Fibroblast of pulmonary artery (primary cell): ENCODE data around the gene CACNG7.

Experiments used
- DNase-seq: peaks from one replicate; pipeline ENCODE4 v3.0.0-alpha.2; 2010; ENCODE audit warnings: low read depth
- H3K4me3 ChIP-seq: replicated peaks from 2 replicates; pipeline ENCODE4 v1.5.1; 2011; ENCODE audit warnings: low read depth, mild to moderate bottlenecking, control low read depth, low read length, moderate library complexity
- TF ChIP-seq, protein P1 (sequence below): IDR thresholded peaks from 2 replicates; pipeline ENCODE4 v1.5.1; 2011; ENCODE audit warnings: mild to moderate bottlenecking, control low read depth, low read length, inconsistent platforms; ENCODE audit errors: missing control alignments

Gene CACNG7

DNA sequence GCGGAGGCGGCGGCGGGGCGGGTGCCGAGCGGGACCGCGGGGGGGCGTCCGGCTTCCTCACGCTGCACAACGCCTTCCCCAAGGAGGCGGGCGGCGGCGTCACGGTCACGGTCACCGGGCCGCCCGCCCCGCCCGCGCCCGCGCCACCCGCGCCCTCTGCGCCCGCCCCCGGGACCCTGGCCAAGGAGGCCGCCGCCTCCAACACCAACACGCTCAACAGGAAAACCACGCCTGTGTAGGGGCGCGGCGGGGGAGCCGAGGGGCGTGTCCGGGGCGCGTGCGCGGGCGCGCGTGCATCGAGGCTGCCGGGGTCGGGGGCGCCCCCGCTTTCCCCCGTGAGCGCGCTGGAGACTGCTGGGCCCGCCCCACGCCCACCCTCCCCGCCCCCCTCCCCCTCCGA lies 73.5 kb downstream of the CACNG7 start:
- peak; percentile 55 for DNase-seq
- H3K4me3 ChIP-seq, result no peak overlapping the region
- TF ChIP-seq, protein P1, sequence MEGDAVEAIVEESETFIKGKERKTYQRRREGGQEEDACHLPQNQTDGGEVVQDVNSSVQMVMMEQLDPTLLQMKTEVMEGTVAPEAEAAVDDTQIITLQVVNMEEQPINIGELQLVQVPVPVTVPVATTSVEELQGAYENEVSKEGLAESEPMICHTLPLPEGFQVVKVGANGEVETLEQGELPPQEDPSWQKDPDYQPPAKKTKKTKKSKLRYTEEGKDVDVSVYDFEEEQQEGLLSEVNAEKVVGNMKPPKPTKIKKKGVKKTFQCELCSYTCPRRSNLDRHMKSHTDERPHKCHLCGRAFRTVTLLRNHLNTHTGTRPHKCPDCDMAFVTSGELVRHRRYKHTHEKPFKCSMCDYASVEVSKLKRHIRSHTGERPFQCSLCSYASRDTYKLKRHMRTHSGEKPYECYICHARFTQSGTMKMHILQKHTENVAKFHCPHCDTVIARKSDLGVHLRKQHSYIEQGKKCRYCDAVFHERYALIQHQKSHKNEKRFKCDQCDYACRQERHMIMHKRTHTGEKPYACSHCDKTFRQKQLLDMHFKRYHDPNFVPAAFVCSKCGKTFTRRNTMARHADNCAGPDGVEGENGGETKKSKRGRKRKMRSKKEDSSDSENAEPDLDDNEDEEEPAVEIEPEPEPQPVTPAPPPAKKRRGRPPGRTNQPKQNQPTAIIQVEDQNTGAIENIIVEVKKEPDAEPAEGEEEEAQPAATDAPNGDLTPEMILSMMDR, result no peak

- no peak overlapping the region for H3K4me3 ChIP-seq
- DNase-seq, result no peak
- TF ChIP-seq, protein P1, result no peak
These were observed 74.6 kb downstream of the CACNG7 start for GRCh38 chr19:53983457-53984289.

DNA sequence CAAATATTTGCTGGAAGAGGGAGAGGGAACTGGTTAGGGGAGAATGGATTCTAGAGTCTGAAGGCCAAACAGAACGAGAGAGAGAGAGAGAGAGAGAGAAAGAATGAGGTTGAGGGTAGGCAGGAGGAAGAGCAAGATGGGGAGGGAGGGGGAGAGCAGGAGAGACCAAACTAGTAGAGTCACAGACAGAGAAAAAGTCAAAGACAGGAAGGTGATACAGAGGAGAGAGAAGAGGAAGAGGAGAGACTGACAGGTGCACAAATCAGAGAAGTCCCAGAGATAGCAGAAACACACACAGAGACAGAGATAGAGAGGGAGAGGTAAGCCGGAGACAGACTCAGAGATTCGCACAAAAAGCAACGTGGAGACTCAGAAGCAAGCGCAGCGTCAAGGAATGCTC lies 76.8 kb downstream of the CACNG7 start:
- TF ChIP-seq, protein P1, result no peak
- no peak for DNase-seq
- H3K4me3 ChIP-seq, result no peak overlapping the region

GRCh38 chr19:53988981-53989380 lies 79.9 kb downstream of the CACNG7 start:
- TF ChIP-seq, protein P1, result no peak
- DNase-seq, result no peak
- H3K4me3 ChIP-seq, result no peak overlapping the region

DNA sequence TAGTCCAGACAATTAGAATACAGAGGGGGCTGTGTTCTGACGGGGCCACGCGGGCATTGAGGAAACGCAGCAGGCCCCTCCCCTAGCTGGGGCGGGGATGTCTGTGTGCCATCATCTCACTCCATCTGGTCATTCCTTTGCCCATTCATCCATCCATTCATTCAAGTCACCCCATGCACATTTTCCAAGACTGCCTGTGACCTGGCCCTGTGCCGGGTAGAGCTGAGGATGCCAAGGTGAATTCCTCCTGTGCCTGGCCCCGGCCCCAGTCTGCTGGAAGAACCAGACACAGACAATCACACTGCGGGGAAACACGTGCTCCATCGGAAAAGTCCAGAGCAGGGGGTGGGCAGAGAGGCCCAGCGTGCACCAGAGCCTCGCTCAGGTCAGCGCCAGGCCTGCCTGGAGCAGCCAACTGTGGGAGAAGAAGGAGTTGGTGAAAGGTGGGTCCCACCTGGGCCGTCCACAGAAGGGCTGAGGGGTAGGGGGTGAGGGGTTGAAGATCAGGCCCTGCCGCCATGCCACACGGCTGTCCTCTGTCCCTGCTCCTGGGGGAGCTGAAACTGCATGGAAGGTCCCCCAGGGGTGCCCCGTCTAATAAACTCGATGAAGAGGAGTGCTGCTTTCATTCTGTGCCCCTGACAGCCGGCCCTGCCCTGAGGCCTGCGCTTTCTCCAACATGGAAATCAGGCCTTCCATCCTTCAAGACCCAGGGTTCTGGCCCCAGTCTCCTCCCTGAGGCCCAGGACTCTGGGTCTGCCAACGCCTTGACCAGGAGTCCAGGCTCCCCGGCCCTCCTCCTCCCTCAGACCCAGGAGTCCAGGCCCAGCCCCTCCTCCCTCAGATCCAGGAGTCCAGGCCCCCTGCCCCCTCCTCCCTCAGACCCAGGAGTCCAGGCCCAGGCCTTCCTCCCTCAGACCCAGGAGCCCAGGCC lies 80.8 kb downstream of the CACNG7 start:
- DNase-seq, result peak; percentile 73
- TF ChIP-seq, protein P1, result no peak
- H3K4me3 ChIP-seq, result no peak overlapping the region

DNA sequence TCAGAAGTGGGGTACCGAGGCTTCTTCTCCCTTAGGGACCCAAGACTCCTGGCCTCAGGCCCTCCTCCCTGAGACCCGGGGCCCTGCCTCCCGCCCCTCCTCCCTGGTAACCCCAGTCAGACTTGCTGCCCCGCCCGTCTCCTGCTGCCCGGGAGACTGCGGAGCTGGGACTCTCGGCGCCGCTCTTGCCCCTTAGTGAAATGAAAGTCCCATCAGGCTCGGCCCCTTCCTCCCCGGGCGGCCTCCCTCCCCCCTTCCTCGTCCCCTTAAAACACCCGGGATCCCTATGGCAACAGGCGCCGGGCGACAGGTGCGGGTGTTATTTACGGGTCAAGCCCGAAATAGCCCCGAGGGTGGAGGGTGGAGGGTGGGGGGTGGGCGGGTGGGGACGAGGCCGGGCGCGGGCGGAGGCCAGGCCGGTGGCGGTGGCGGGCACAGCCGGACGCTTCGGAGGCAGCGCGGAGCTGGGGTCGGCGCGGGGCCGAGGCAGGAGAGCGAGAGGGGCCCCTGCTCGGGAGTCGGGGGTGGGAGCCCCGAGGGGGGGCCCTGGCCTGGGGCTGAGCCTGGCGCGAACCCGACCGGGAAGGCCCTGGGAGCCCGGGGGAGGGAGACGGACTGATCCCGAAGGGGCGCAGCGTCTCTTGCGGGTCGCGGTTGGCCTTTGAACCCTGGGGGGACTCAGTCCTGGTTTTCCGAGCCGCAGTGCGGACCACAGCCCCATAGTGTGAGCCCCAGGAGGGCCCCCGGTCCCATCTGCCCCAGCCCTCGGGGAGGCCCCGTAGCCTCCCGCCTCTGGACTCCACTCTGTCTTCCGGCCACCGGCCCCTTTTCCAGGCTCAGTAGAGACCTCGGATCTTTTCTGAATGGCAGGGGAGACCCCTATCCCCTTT lies 82.4 kb downstream of the CACNG7 start, which contains the start of gene CACNG6:
Gene CACNG6 (plus strand): TSS at position 414 of the 890 bp plus-strand sequence. CDS start 1,241 bp downstream, outside the sequence.
- H3K4me3 ChIP-seq, result peak within 1 kb of the TSS; percentile 47
- TF ChIP-seq, protein P1, result no peak
- DNase-seq, result peak; percentile 49
